Stimulated activated CD4-positive, alpha-beta T cell treated with anti-CD3 and anti-CD28 coated beads, Interleukin-4, amount 100 ng/mL, for 24 hours (primary cell): Measurements from ENCODE around the gene INSR.
"Not testable (repeated sequence)": the region's sequence is repeated elsewhere in the genome, so short reads cannot be mapped to it uniquely, and the experiment has no call there.

ENCODE experiments used
- DNase-seq: peaks from one replicate; pipeline ENCODE4 v3.0.0-alpha.2; 2020

INSR gene

DNA sequence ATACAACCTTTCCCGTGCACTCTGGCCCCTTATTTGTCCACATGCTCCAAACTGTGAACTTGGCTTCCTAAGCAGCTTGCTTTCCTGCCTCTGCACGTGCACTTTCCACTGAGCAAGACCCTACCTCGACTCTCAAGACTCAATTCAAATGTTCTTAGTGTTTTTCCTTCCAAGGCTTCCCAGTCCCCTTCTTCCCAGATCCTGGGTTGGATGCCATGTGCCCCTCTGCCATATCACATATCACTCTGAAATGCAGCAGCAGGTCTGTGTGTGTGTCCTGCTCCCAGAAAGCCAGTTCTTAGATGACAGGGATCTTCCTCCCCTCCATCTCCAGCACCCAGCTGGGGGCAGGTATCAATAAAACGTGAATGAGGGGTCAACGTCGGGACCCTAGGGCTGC lies 221.7 kb downstream of the INSR start:
- DNase-seq, result no peak

- DNase-seq, result no peak
Observed at GRCh38 chr19:7069904-7070226, 224.3 kb downstream of the INSR start.

DNA sequence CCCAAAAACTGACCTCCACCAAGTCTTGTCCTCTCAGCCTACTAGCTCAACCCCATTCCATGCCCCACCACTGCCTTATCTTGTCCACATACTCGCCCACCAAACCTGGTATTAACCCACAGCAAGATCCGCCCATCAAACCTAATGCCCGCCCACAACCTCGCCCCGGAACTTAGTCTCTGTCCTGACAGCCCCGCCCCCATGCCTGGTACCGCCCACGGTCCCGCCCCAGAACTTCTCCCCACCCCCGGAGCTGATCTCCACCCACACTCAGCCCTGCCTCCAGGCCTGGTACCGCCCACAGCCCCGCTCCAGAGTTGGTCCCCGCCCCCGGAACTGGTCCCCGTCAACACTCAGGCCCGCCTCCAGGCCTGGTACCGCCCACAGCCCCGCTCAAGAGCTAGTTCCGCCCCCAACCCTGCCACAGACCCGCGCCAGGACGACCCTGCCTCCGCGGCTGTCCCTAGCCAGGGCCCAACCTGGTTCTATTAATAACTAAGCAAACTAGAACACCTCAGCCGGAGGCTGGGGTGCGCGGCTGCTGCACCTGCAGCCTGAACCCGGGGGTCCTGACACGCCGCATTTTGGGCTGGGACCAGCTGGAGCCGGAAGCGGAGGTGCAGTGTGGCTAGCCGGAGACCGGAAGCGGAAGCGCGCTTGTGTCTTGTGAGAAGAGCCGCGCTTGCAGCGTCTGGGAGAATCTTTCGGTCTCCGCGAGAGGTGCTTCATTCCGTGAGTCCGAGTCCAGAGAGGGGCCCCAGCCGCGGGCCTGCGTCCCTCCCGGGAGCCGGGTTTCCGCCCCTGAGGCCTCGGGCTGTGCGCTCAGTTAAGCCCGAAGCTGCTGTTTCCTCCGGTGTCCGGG lies 224.9 kb downstream of the INSR start, which contains the start of gene ZNF557:
ZNF557 (plus strand) TSS at position 662 of the 862 bp plus-strand sequence. CDS start 5,372 bp downstream, outside the sequence.
- DNase-seq, result peak; percentile 98

DNA sequence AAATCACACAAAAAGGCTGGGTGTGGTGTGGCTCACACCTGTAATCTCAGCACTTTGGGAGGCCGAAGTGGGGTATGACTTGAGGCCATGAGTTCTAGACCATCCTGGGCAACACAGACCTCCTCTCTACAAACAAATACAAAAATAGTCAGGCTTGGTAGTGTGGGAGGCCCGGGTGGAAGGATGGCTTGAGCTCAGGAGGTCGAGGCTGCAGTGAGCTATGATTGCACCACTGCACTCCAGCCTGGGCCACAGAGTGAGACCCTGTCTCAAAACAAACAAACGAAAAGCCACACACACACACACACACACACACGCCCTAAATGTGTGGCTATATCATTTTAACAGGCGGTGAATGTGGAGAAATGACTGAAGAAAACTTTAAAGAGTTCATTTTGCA lies 225.6 kb downstream of the INSR start:
- no peak for DNase-seq

- no peak for DNase-seq
Observed at GRCh38 chr19:7067716-7068115, 226.5 kb downstream of the INSR start.

DNA sequence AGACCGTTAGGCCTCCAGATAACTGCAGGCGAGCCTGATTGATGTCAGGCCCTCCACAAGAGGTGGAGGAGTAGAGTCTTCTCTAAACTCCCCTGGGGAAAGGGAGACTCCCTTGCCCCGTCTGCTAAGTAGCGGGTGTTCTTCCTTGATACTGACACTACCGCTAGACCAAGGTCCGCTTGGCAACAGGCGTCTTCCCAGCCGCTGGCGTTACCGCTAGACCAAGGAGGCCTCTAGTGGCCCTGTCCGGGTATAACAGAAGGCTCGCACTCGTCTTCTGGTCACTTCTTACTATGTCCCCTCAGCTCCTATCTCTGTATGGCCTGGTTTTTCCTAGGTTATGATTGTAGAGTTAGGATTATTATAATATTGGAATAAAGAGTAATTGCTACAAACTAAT lies 227.1 kb downstream of the INSR start:
- DNase-seq, result not testable (repeated sequence)

- DNase-seq, result no peak
Observed at GRCh38 chr19:7063764-7064418, 230.3 kb downstream of the INSR start.

DNA sequence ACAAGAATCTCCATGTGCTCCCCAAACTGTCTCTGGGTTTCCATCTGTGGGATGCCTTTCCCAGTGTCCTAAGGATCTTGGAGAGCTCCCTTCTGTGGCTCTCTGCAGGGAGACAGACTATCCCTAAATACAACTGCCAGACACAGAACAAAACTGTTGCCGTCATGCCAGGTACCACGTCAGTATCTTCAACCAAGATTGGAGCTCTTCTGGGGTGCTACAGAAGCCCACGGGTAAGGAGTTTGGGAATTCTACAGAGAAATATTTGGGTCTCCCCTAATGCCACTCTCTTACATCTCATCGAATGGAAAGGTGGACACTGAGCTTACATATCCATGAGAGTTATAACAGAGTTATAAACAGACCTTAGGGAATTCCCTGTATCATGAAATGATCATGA lies 230.9 kb downstream of the INSR start:
- DNase-seq, result no peak
